Neural progenitor cell (in vitro differentiated cells): ENCODE measurements around the gene LTV1. TPM values are rescaled to one million over a fixed set of nuclear protein-coding genes. Genes with fewer than 3 reads are reported as not detected.

Source experiments
- DNase-seq: peaks from one replicate; pipeline ENCODE4 v3.0.0-alpha.2; 2016; ENCODE audit warnings: low spot score
- H2AFZ ChIP-seq: fragments of 200-600 bp; sonication (generic); replicated peaks from 2 replicates; pipeline ENCODE4 v1.6.1; 2016; ENCODE audit warnings: antibody characterized with exemption
- H3F3A ChIP-seq: fragments of 200-600 bp; sonication (generic); 2 replicates; pipeline ENCODE4 v1.6.1; 2016; ENCODE audit warnings: antibody characterized with exemption, low read depth
- H3K27ac ChIP-seq: fragments of 200-600 bp; sonication (generic); 2 replicates; pipeline ENCODE4 v1.5.1; 2016; ENCODE audit warnings: mild to moderate bottlenecking
- H3K27me3 ChIP-seq: fragments of 200-600 bp; sonication (generic); 2 replicates; pipeline ENCODE4 v1.6.1; 2016; ENCODE audit warnings: mild to moderate bottlenecking, moderate library complexity
- H3K36me3 ChIP-seq: fragments of 200-600 bp; sonication (generic); 2 replicates; pipeline ENCODE4 v1.5.1; 2016
- H3K4me1 ChIP-seq: fragments of 200-600 bp; sonication (generic); 2 replicates; pipeline ENCODE4 v1.6.1; 2016; ENCODE audit warnings: mixed run types
- H3K4me2 ChIP-seq: fragments of 200-600 bp; sonication (generic); 2 replicates; pipeline ENCODE4 v1.6.1; 2016
- H3K4me3 ChIP-seq: fragments of 200-600 bp; sonication (generic); 2 replicates; pipeline ENCODE4 v1.5.1; 2016
- H3K79me2 ChIP-seq: fragments of 200-600 bp; sonication (generic); 2 replicates; pipeline ENCODE4 v1.6.1; 2016; ENCODE audit warnings: low read depth
- H3K9ac ChIP-seq: fragments of 200-600 bp; sonication (generic); 2 replicates; pipeline ENCODE4 v1.6.1; 2016
- H3K9me3 ChIP-seq: fragments of 200-600 bp; sonication (generic); 2 replicates; pipeline ENCODE4 v1.5.1; 2016; ENCODE audit warnings: low read depth
- H4K20me1 ChIP-seq: fragments of 200-600 bp; sonication (generic); 2 replicates; pipeline ENCODE4 v1.6.1; 2016; ENCODE audit warnings: low read depth
- H3K27ac Mint-ChIP-seq: 3 replicates; pipeline ENCODE4 v1.8.0; 2021; ENCODE audit warnings: mixed read lengths
- H3K27me3 Mint-ChIP-seq: 2 replicates; pipeline ENCODE4 v1.8.0; 2022; ENCODE audit warnings: low read depth, mild to moderate bottlenecking, inconsistent platforms, moderate library complexity, mixed read lengths; ENCODE audit not compliant: insufficient read depth
- H3K36me3 Mint-ChIP-seq: 3 replicates; pipeline ENCODE4 v1.8.0; 2021; ENCODE audit warnings: mixed read lengths
- H3K4me1 Mint-ChIP-seq: 3 replicates; pipeline ENCODE4 v1.8.0; 2021; ENCODE audit warnings: mixed read lengths
- H3K4me3 Mint-ChIP-seq: 3 replicates; pipeline ENCODE4 v1.8.0; 2021; ENCODE audit warnings: mild to moderate bottlenecking, moderate library complexity, mixed read lengths
- H3K9me3 Mint-ChIP-seq: 3 replicates; pipeline ENCODE4 v1.8.0; 2020; ENCODE audit warnings: mixed read lengths
- EZH2 ChIP-seq: fragments of 200-600 bp; sonication (generic); IDR thresholded peaks from 2 replicates; pipeline ENCODE4 v1.6.1; 2017; ENCODE audit warnings: antibody characterized with exemption, mild to moderate bottlenecking, moderate library complexity
- EZH2phosphoT487 ChIP-seq: fragments of 200-600 bp; sonication (generic); IDR thresholded peaks from 2 replicates; pipeline ENCODE4 v1.6.1; 2017; ENCODE audit warnings: antibody characterized with exemption
- total RNA-seq: library from RNA; depleted of rRNA; stranded (reverse); fragments of >200 nt; gene quantifications from 2 replicates; pipeline ENCODE4 v1.2.3, GENCODE V29; 2015; ENCODE audit warnings: low replicate concordance
- TF ChIP-seq, protein P1 (sequence below): fragments of 200-600 bp; sonication (generic); IDR thresholded peaks from 2 replicates; pipeline ENCODE4 v1.5.1; 2017; ENCODE audit warnings: antibody characterized with exemption, mild to moderate bottlenecking

Gene LTV1
- total RNA-seq, 1 donor from 2014 or later = 36.0 TPM

DNA sequence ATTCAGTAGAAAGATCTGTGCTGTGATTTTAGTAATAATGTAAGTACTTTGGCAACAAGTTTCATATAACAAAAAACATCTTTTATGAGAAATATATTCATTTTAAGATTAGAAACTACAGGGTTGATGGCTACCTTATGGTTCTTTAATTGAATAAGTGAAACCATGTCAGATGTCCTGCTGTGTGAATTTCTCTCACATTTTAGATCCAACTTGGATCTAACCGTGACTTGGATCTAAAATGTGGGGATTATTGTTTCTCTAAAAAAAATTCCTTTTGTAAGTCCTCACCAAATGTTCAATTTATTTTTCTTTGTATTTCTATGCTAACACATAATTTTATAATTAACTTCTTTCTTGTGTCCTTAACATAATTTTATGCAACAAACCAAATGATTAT is 51.5 kb downstream of the LTV1 start:
- no peak overlapping the region for H3K27ac Mint-ChIP-seq
- Histone ChIP-seq H4K20me1 (no peaks in the 10 kb centered on the region), H2AFZ (no peak overlapping the region), H3F3A (no peaks in the 10 kb centered on the region), H3K27ac (no peak overlapping the region), H3K4me3 (no peak overlapping the region), H3K4me2 (no peak overlapping the region), H3K9me3 (no peaks in the 10 kb centered on the region), H3K9ac (no peak overlapping the region), H3K27me3 (no peaks in the 10 kb centered on the region), H3K79me2 (no peaks in the 10 kb centered on the region), H3K4me1 (no peaks in the 10 kb centered on the region), H3K36me3 (no peaks in the 10 kb centered on the region)
- TF ChIP-seq EZH2phosphoT487 = no peak
- TF ChIP-seq EZH2 = no peak
- TF ChIP-seq, protein P1, sequence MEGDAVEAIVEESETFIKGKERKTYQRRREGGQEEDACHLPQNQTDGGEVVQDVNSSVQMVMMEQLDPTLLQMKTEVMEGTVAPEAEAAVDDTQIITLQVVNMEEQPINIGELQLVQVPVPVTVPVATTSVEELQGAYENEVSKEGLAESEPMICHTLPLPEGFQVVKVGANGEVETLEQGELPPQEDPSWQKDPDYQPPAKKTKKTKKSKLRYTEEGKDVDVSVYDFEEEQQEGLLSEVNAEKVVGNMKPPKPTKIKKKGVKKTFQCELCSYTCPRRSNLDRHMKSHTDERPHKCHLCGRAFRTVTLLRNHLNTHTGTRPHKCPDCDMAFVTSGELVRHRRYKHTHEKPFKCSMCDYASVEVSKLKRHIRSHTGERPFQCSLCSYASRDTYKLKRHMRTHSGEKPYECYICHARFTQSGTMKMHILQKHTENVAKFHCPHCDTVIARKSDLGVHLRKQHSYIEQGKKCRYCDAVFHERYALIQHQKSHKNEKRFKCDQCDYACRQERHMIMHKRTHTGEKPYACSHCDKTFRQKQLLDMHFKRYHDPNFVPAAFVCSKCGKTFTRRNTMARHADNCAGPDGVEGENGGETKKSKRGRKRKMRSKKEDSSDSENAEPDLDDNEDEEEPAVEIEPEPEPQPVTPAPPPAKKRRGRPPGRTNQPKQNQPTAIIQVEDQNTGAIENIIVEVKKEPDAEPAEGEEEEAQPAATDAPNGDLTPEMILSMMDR = no peak
- DNase-seq = no peak
- no peaks in the 10 kb centered on the region for H3K36me3 Mint-ChIP-seq
- H3K27me3 Mint-ChIP-seq = no peaks in the 10 kb centered on the region
- H3K4me1 Mint-ChIP-seq = peaks cover 9% of the 10 kb centered on the region
- H3K4me3 Mint-ChIP-seq = no peak overlapping the region
- no peaks in the 10 kb centered on the region for H3K9me3 Mint-ChIP-seq

DNA sequence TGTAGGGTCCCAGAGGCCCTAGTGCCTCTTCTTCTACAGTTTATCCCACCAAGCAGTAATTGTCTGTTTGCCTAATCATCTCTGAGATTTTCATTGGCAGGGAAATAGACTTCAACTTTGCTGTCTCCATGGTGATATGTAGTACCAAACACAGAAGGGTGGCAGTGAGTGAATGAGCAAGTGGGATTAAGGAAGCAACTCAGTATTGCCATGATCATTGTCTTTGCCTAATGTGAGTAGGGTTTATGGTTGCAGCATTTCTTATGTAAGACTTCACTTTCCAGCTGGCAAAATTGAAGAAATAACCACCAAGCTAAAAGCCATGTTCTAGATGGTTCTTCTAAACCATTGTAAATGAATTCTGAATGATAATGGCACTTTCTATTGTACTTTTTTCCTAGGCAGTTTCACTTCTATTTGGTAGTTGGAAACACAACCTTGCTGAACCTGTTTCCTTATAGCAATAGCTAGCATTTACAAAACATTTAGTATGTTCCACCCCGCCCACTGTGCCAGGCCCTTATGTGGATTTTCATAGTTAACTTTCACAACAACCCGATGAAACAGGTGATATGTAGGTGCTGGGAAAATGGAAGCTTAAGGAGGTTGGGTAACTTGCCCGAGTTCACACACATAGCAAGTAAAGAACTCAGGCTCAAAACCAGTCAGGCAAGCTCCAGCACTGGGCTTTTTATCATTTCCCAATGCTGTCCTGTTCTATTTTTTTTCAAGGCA is 53.2 kb downstream of the LTV1 start:
- no peak overlapping the region for H3K27ac Mint-ChIP-seq
- no peaks in the 10 kb centered on the region for H3K9me3 ChIP-seq

DNA sequence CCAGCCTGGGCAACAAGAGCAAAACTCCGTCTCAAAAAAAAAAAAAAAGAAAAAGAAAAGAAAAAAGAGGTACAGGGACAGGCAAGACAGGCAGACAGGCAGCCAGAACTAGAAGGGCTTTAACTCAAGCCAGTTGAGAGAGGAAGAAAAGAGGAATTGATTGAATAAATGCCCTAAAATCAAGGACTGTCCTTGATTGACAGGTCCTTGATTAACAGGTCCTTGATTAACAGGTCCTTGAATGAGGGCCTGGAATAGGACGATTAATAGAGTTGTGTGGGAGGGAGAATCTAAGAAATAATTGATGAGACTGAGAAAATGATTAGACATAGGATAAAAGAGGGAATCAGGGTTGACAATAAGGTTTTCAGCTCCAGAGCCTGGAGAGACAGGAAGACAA is 57.2 kb downstream of the LTV1 start:
- Histone ChIP-seq H4K20me1 (no peaks in the 10 kb centered on the region), H3K36me3 (no peaks in the 10 kb centered on the region), H3K4me3 (no peak overlapping the region), H3K9me3 (no peaks in the 10 kb centered on the region), H3K9ac (no peak overlapping the region), H3K27me3 (no peaks in the 10 kb centered on the region), H3K4me1 (no peaks in the 10 kb centered on the region), H3K27ac (no peak overlapping the region), H3F3A (no peaks in the 10 kb centered on the region), H3K79me2 (no peaks in the 10 kb centered on the region), H3K4me2 (no peak overlapping the region), H2AFZ (no peak overlapping the region)
- DNase-seq = no peak
- Mint-ChIP-seq H3K4me1 (peaks cover 12% of the 10 kb centered on the region), H3K27me3 (peaks cover 4% of the 10 kb centered on the region), H3K27ac (no peak overlapping the region), H3K36me3 (no peaks in the 10 kb centered on the region), H3K9me3 (peaks cover 2% of the 10 kb centered on the region), H3K4me3 (no peak overlapping the region)
- no peak for TF ChIP-seq EZH2
- no peak for TF ChIP-seq EZH2phosphoT487
- TF ChIP-seq, protein P1 = no peak

More for the DNA sequence above, 53.2 kb downstream of the LTV1 start:
- H3K27ac ChIP-seq = no peak overlapping the region
- no peaks in the 10 kb centered on the region for H3K36me3 ChIP-seq
- Mint-ChIP-seq H3K36me3 (no peaks in the 10 kb centered on the region), H3K27me3 (peaks cover 2% of the 10 kb centered on the region), H3K4me3 (no peak overlapping the region), H3K9me3 (no peaks in the 10 kb centered on the region), H3K4me1 (peaks cover 9% of the 10 kb centered on the region)
- no peak for DNase-seq
- H3K4me3 ChIP-seq = no peak overlapping the region
- no peaks in the 10 kb centered on the region for H3K4me1 ChIP-seq
- no peaks in the 10 kb centered on the region for H3K27me3 ChIP-seq
- no peak overlapping the region for H2AFZ ChIP-seq
- H3K79me2 ChIP-seq = no peaks in the 10 kb centered on the region
- no peak overlapping the region for H3K9ac ChIP-seq
- no peaks in the 10 kb centered on the region for H4K20me1 ChIP-seq
- TF ChIP-seq EZH2phosphoT487 (no peak), EZH2 (no peak)
- TF ChIP-seq, protein P1 = no peak
- H3K4me2 ChIP-seq = no peak overlapping the region
- H3F3A ChIP-seq = no peaks in the 10 kb centered on the region
